CD4-positive, alpha-beta memory T cell (primary cell): ENCODE measurements around the gene FOXN4. TPM values are rescaled to one million over a fixed set of nuclear protein-coding genes. Genes with fewer than 3 reads are reported as not detected.
"Not testable (repeated sequence)": the region's sequence is repeated elsewhere in the genome, so short reads cannot be mapped to it uniquely, and the experiment has no call there.

Experiments
- CTCF ChIA-PET: fragments of 350-600 bp; sonication (Branson Sonifier 250); formaldehyde crosslinking; loops from one replicate; lab custom pipeline; 2021; ENCODE audit warnings: inconsistent platforms; ENCODE audit not compliant: partially characterized antibody; lab: Charles Lee
- POLR2A ChIA-PET: fragments of 350-600 bp; sonication (Branson Sonifier 250); formaldehyde crosslinking; loops from one replicate; lab custom pipeline; 2021; ENCODE audit not compliant: partially characterized antibody; lab: Charles Lee
- DNase-seq, 5 donors: peaks; one replicate each; pipeline versions ENCODE4 v3.0.0 to v3.0.0-alpha.2; 2020 to 2022; ENCODE audit warnings: mixed read lengths in 1 of 5
- H3K27ac ChIP-seq: one replicate; pipeline ENCODE4 v1.7.0; 2013; ENCODE audit warnings: low read depth, low read length
- H3K27me3 ChIP-seq: 2 replicates; pipeline ENCODE4 v1.7.0; 2013; ENCODE audit warnings: mild to moderate bottlenecking, low read length, moderate library complexity; ENCODE audit not compliant: insufficient read depth
- H3K36me3 ChIP-seq: 2 replicates; pipeline ENCODE4 v1.7.0; 2013; ENCODE audit warnings: mild to moderate bottlenecking, low read length, moderate library complexity; ENCODE audit not compliant: insufficient read depth
- H3K4me1 ChIP-seq: 2 replicates; pipeline ENCODE4 v1.7.0; 2013; ENCODE audit warnings: mild to moderate bottlenecking, low read length, moderate library complexity; ENCODE audit not compliant: insufficient read depth
- H3K4me3 ChIP-seq, 2 donors: one replicate each; pipeline ENCODE4 v1.7.0; 2013; ENCODE audit warnings: low read length in 2 of 2, mild to moderate bottlenecking in 1 of 2
- H3K9me3 ChIP-seq, 2 donors: one replicate each; pipeline ENCODE4 v1.7.0; 2013; ENCODE audit warnings: low read length in 2 of 2, control low read depth in 1 of 2; ENCODE audit not compliant: control insufficient read depth in 1 of 2
- H3K27ac Mint-ChIP-seq, 7 donors: one replicate each; pipeline ENCODE4 v1.8.0; 2020 to 2021; ENCODE audit warnings: mixed read lengths in 7 of 7, mild to moderate bottlenecking in 6 of 7, inconsistent platforms in 3 of 7, moderate library complexity in 3 of 7
- H3K27me3 Mint-ChIP-seq, 2 donors: one replicate each; pipeline ENCODE4 v1.8.0; 2020 to 2021; ENCODE audit warnings: mixed read lengths in 2 of 2
- H3K36me3 Mint-ChIP-seq, 2 donors: one replicate each; pipeline ENCODE4 v1.8.0; 2020 to 2021; ENCODE audit warnings: mixed read lengths in 2 of 2, inconsistent platforms in 1 of 2, mild to moderate bottlenecking in 1 of 2
- H3K4me1 Mint-ChIP-seq, 4 donors: one replicate each; pipeline ENCODE4 v1.8.0; 2020 to 2021; ENCODE audit warnings: mixed read lengths in 4 of 4, mild to moderate bottlenecking in 1 of 4
- H3K4me3 Mint-ChIP-seq, 8 donors: one replicate each; pipeline ENCODE4 v1.8.0; 2020 to 2021; ENCODE audit warnings: mixed read lengths in 8 of 8, mild to moderate bottlenecking in 7 of 8, moderate library complexity in 6 of 8, inconsistent platforms in 3 of 8
- H3K9me3 Mint-ChIP-seq, 8 donors: one replicate each; pipeline ENCODE4 v1.8.0; 2020 to 2021; ENCODE audit warnings: mixed read lengths in 8 of 8, mild to moderate bottlenecking in 5 of 8, inconsistent platforms in 3 of 8, moderate library complexity in 1 of 8
- intact Hi-C: fragments of 100-400 bp; cut with micrococcal nuclease; formaldehyde crosslinking; loops from one replicate; pipeline ENCODE4 v1.15.1; 2023
- polyA plus RNA-seq, 2 donors: library from polyadenylated mRNA; unstranded; fragments of 300-500 nt; fragmentation: Illumina TruSeq; gene quantifications; one replicate each; pipeline ENCODE4 v1.2.3, GENCODE V29; 2021
- total RNA-seq, 2 experiments: library from RNA; stranded (reverse); gene quantifications; one replicate each; pipeline ENCODE4 v1.2.3, GENCODE V29; 2021

The FOXN4 gene
- total and polyA plus RNA-seq, 4 experiments from 2014 or later: not detected

GRCh38 chr12:109329686-109330085, 20.6 kb upstream of the FOXN4 start:
- DNase-seq: no peak
- Histone ChIP-seq H3K4me3 (no peak overlapping the region), H3K9me3 (no peaks in the 10 kb centered on the region), H3K27ac (no peak overlapping the region), H3K27me3 (no peaks in the 10 kb centered on the region), H3K4me1 (no peaks in the 10 kb centered on the region), H3K36me3 (no peaks in the 10 kb centered on the region)
- ChIA-PET CTCF (no interaction called here), POLR2A (no interaction called here)
- no peaks in the 10 kb centered on the region for H3K4me1 Mint-ChIP-seq
- H3K27ac Mint-ChIP-seq: no peak overlapping the region
- no peaks in the 10 kb centered on the region for H3K9me3 Mint-ChIP-seq
- intact Hi-C loops: no loop called here
- no peak overlapping the region for H3K4me3 Mint-ChIP-seq
- H3K36me3 Mint-ChIP-seq: no peaks in the 10 kb centered on the region
- peaks cover 8 to 14% of the 10 kb centered on the region in 2 donors for H3K27me3 Mint-ChIP-seq

DNA sequence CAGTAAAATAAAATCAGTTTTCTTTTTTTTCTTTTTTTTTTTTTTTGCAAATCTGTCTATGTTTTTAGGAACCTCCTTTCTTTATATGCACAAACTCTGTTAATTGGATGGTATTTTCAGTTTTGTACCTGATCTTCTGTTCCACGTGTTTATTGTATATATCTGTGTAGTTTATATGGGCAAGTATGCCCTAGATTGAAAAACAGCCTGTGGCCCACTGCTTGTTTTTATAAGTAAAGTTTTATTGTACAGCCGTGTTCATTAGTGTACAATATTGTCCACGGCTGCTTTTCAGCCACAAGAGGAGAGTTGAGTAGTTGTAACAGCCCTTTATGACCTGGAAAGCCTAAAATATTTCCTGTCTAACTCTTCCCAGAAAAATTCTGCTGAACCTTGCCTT, 19.9 kb upstream of the FOXN4 start:
- Mint-ChIP-seq H3K4me1 (no peaks in the 10 kb centered on the region), H3K27ac (no peak overlapping the region), H3K36me3 (no peaks in the 10 kb centered on the region), H3K27me3 (peaks cover 10 to 12% of the 10 kb centered on the region in 2 donors), H3K9me3 (no peaks in the 10 kb centered on the region), H3K4me3 (no peak overlapping the region)
- H3K27me3 ChIP-seq: no peaks in the 10 kb centered on the region
- no peak overlapping the region for H3K4me3 ChIP-seq
- ChIA-PET POLR2A (no interaction called here), CTCF (no interaction called here)
- intact Hi-C loops: no loop called here
- no peaks in the 10 kb centered on the region for H3K4me1 ChIP-seq
- H3K36me3 ChIP-seq: no peaks in the 10 kb centered on the region
- H3K27ac ChIP-seq: no peak overlapping the region
- no peaks in the 10 kb centered on the region for H3K9me3 ChIP-seq
- DNase-seq: no peak

GRCh38 chr12:109321294-109321693, 12.2 kb upstream of the FOXN4 start:
- CTCF ChIA-PET, H3K4me3 Mint-ChIP-seq, DNase-seq, H3K9me3 ChIP-seq, H3K4me3 ChIP-seq, H3K4me1 ChIP-seq, H3K36me3 Mint-ChIP-seq, H3K36me3 ChIP-seq, H3K9me3 Mint-ChIP-seq, POLR2A ChIA-PET, H3K27ac Mint-ChIP-seq, H3K27ac ChIP-seq, intact Hi-C loops, H3K4me1 Mint-ChIP-seq: not testable (repeated sequence)
- peaks cover 11% of the 10 kb centered on the region for H3K27me3 ChIP-seq
- H3K27me3 Mint-ChIP-seq: peaks cover 18 to 24% of the 10 kb centered on the region in 2 donors

- Histone ChIP-seq H3K27ac (no peak overlapping the region), H3K27me3 (peaks cover 19% of the 10 kb centered on the region), H3K4me1 (peaks cover 9% of the 10 kb centered on the region), H3K9me3 (no peaks in the 10 kb centered on the region), H3K36me3 (no peaks in the 10 kb centered on the region), H3K4me3 (peak overlapping the region in 1 of 2 donors; percentile 43)
- Mint-ChIP-seq H3K9me3 (peaks cover 0 to 2% (median 0%) of the 10 kb centered on the region in 8 donors), H3K4me1 (peaks cover 5 to 14% (median 11%) of the 10 kb centered on the region in 4 donors), H3K27me3 (peaks cover 49 to 52% of the 10 kb centered on the region in 2 donors), H3K4me3 (peak overlapping the region; percentile 69 to 83 (median 80)), H3K36me3 (no peaks in the 10 kb centered on the region), H3K27ac (no peak overlapping the region)
- intact Hi-C loops: no loop called here
- POLR2A ChIA-PET: no interaction called here
- CTCF ChIA-PET: no interaction called here
- peak in 1 of 5 donors; percentile 9 for DNase-seq
These were observed 1.4 kb upstream of the FOXN4 start for GRCh38 chr12:109310247-109311125.

GRCh38 chr12:109309381-109310246, 530 bp upstream of the FOXN4 start:
- H3K4me3 Mint-ChIP-seq: peak overlapping the region; percentile 69 to 88 (median 86)
- CTCF ChIA-PET: no interaction called here
- peaks cover 48 to 49% of the 10 kb centered on the region in 2 donors for H3K27me3 Mint-ChIP-seq
- peaks cover 0 to 2% (median 0%) of the 10 kb centered on the region in 8 donors for H3K9me3 Mint-ChIP-seq
- H3K27ac Mint-ChIP-seq: no peak overlapping the region
- H3K36me3 Mint-ChIP-seq: no peaks in the 10 kb centered on the region
- POLR2A ChIA-PET: no interaction called here
- H3K4me3 ChIP-seq: peak overlapping the region in 1 of 2 donors; percentile 43
- H3K4me1 ChIP-seq: peaks cover 9% of the 10 kb centered on the region
- H3K9me3 ChIP-seq: no peaks in the 10 kb centered on the region
- peaks cover 5 to 14% (median 11%) of the 10 kb centered on the region in 4 donors for H3K4me1 Mint-ChIP-seq
- DNase-seq: peak in 2 of 5 donors; percentile 1 to 7
- intact Hi-C loops: no loop called here
- peaks cover 19% of the 10 kb centered on the region for H3K27me3 ChIP-seq
- no peak overlapping the region for H3K27ac ChIP-seq
- no peaks in the 10 kb centered on the region for H3K36me3 ChIP-seq

GRCh38 chr12:109307051-109307450, 2.0 kb downstream of the FOXN4 start:
- H3K4me1 Mint-ChIP-seq: peaks cover 5 to 14% (median 11%) of the 10 kb centered on the region in 4 donors
- Histone ChIP-seq H3K9me3 (no peaks in the 10 kb centered on the region), H3K4me3 (no peak overlapping the region), H3K27ac (no peak overlapping the region), H3K27me3 (peaks cover 19% of the 10 kb centered on the region), H3K36me3 (no peaks in the 10 kb centered on the region), H3K4me1 (peaks cover 9% of the 10 kb centered on the region)
- peaks cover 0 to 2% (median 0%) of the 10 kb centered on the region in 8 donors for H3K9me3 Mint-ChIP-seq
- CTCF ChIA-PET: no interaction called here
- peaks cover 42 to 59% of the 10 kb centered on the region in 2 donors for H3K27me3 Mint-ChIP-seq
- POLR2A ChIA-PET: no interaction called here
- no peaks in the 10 kb centered on the region for H3K36me3 Mint-ChIP-seq
- no peak for DNase-seq
- H3K27ac Mint-ChIP-seq: no peak overlapping the region
- intact Hi-C loops: no loop called here
- no peak overlapping the region for H3K4me3 Mint-ChIP-seq

GRCh38 chr12:109305547-109305946, 3.5 kb downstream of the FOXN4 start:
- intact Hi-C loops: no loop called here
- no peak overlapping the region for H3K4me3 Mint-ChIP-seq
- POLR2A ChIA-PET: no interaction called here
- CTCF ChIA-PET: no interaction called here
- H3K4me1 Mint-ChIP-seq: peaks cover 3 to 10% (median 5%) of the 10 kb centered on the region in 4 donors
- no peak overlapping the region for H3K4me3 ChIP-seq
- H3K27ac ChIP-seq: no peak overlapping the region
- no peak for DNase-seq
- H3K4me1 ChIP-seq: peaks cover 6% of the 10 kb centered on the region
- H3K9me3 ChIP-seq: no peaks in the 10 kb centered on the region
- H3K27ac Mint-ChIP-seq: no peak overlapping the region
- peaks cover 37 to 50% of the 10 kb centered on the region in 2 donors for H3K27me3 Mint-ChIP-seq
- H3K27me3 ChIP-seq: peaks cover 17% of the 10 kb centered on the region
- peaks cover 0 to 2% (median 0%) of the 10 kb centered on the region in 8 donors for H3K9me3 Mint-ChIP-seq
- H3K36me3 Mint-ChIP-seq: no peaks in the 10 kb centered on the region
- no peaks in the 10 kb centered on the region for H3K36me3 ChIP-seq
